Epithelial cell of prostate (primary cell): Measurements from ENCODE around the gene KCND3.
A peak's percentile ranks its signal among the peaks of the same experiment; 100 is the strongest.

Source experiments
- DNase-seq: peaks from one replicate; pipeline ENCODE4 v3.0.0-alpha.2; 2011; ENCODE audit warnings: low read depth, low spot score
- H3K27ac ChIP-seq: fragments of 450-650 bp; 2 replicates; pipeline ENCODE4 v1.5.1; 2017; ENCODE audit warnings: mild to moderate bottlenecking

The KCND3 gene

GRCh38 chr1:111888740-111889376 is 100.6 kb downstream of the KCND3 start:
- no peak overlapping the region for H3K27ac ChIP-seq
- no peak for DNase-seq

GRCh38 chr1:111887875-111888274 is 101.6 kb downstream of the KCND3 start:
- no peak overlapping the region for H3K27ac ChIP-seq
- no peak for DNase-seq

GRCh38 chr1:111887385-111887784 is 102.1 kb downstream of the KCND3 start:
- no peak for DNase-seq
- no peak overlapping the region for H3K27ac ChIP-seq

GRCh38 chr1:111886741-111887140 is 102.7 kb downstream of the KCND3 start:
- no peak for DNase-seq
- H3K27ac ChIP-seq = no peak overlapping the region

GRCh38 chr1:111884772-111885443 is 104.6 kb downstream of the KCND3 start:
- no peak overlapping the region for H3K27ac ChIP-seq
- DNase-seq = no peak

- no peak for DNase-seq
- no peak overlapping the region for H3K27ac ChIP-seq
Observed at GRCh38 chr1:111882986-111883560, 106.4 kb downstream of the KCND3 start.

- no peak overlapping the region for H3K27ac ChIP-seq
- DNase-seq = no peak
Observed at GRCh38 chr1:111882559-111882958, 106.9 kb downstream of the KCND3 start.

GRCh38 chr1:111880881-111881837 is 108.3 kb downstream of the KCND3 start:
- no peak overlapping the region for H3K27ac ChIP-seq
- no peak for DNase-seq

GRCh38 chr1:111879081-111879480 is 110.4 kb downstream of the KCND3 start:
- peak overlapping the region; percentile 29 for H3K27ac ChIP-seq
- DNase-seq = peak; percentile 24

GRCh38 chr1:111878649-111879048 is 110.8 kb downstream of the KCND3 start:
- peak overlapping the region; percentile 29 for H3K27ac ChIP-seq
- DNase-seq = peak; percentile 22

GRCh38 chr1:111878091-111878490 is 111.4 kb downstream of the KCND3 start:
- DNase-seq = no peak
- no peak overlapping the region for H3K27ac ChIP-seq

GRCh38 chr1:111876631-111877030 is 112.8 kb downstream of the KCND3 start:
- no peak for DNase-seq
- H3K27ac ChIP-seq = no peak overlapping the region

GRCh38 chr1:111875640-111876039 is 113.8 kb downstream of the KCND3 start:
- no peak for DNase-seq
- H3K27ac ChIP-seq = no peak overlapping the region

- H3K27ac ChIP-seq = no peak overlapping the region
- no peak for DNase-seq
Observed at GRCh38 chr1:111873460-111874030, 115.9 kb downstream of the KCND3 start.

- H3K27ac ChIP-seq = no peak overlapping the region
- no peak for DNase-seq
Observed at GRCh38 chr1:111870181-111870580, 119.3 kb downstream of the KCND3 start.

GRCh38 chr1:111867868-111868440 is 121.5 kb downstream of the KCND3 start:
- no peak overlapping the region for H3K27ac ChIP-seq
- DNase-seq = no peak

- no peak overlapping the region for H3K27ac ChIP-seq
- DNase-seq = no peak
Observed at GRCh38 chr1:111864862-111865261, 124.6 kb downstream of the KCND3 start.

- no peak overlapping the region for H3K27ac ChIP-seq
- DNase-seq = no peak
Observed at GRCh38 chr1:111863401-111863800, 126.1 kb downstream of the KCND3 start.

- no peak for DNase-seq
- H3K27ac ChIP-seq = no peak overlapping the region
Observed at GRCh38 chr1:111862599-111862998, 126.9 kb downstream of the KCND3 start.

- no peak for DNase-seq
- H3K27ac ChIP-seq = no peak overlapping the region
Observed at GRCh38 chr1:111861523-111861922, 127.9 kb downstream of the KCND3 start.
